Lower lobe of right lung (tissue), 2 donors: ENCODE measurements around the gene PICALM. TPM values are rescaled to one million over a fixed set of nuclear protein-coding genes. Genes with fewer than 3 reads are reported as not detected.

Experiments
- ATAC-seq, 2 donors: fragments of 200-7000 bp; cut with Tn5 transposase; one replicate each; pipeline ENCODE4 v1.9.1; 2020 to 2022; ENCODE audit warnings: mild to moderate bottlenecking in 2 of 2, moderate library complexity in 2 of 2
- DNase-seq: peaks from one replicate; pipeline ENCODE4 v3.0.0-alpha.2; 2020
- H3K27ac ChIP-seq: fragments of 200-600 bp; one replicate; pipeline ENCODE4 v1.8.0; 2022
- H3K27me3 ChIP-seq: fragments of 200-600 bp; one replicate; pipeline ENCODE4 v1.8.0; 2022; ENCODE audit warnings: low read depth
- H3K36me3 ChIP-seq: fragments of 200-600 bp; one replicate; pipeline ENCODE4 v1.8.0; 2022; ENCODE audit warnings: mild to moderate bottlenecking
- H3K4me1 ChIP-seq: fragments of 200-600 bp; one replicate; pipeline ENCODE4 v1.8.0; 2022
- H3K4me3 ChIP-seq: fragments of 200-600 bp; one replicate; pipeline ENCODE4 v1.8.0; 2022; ENCODE audit warnings: mild to moderate bottlenecking
- H3K9me3 ChIP-seq: fragments of 200-600 bp; one replicate; pipeline ENCODE4 v1.8.0; 2022
- CTCF ChIP-seq: fragments of 200-600 bp; IDR thresholded peaks from one replicate; pipeline ENCODE4 v1.8.0; 2022; ENCODE audit warnings: antibody characterized with exemption, mild to moderate bottlenecking
- intact Hi-C: fragments of 100-400 bp; cut with DNase I; formaldehyde crosslinking; loops from one replicate; pipeline ENCODE4 v1.11.0; 2022
- total RNA-seq: library from RNA; stranded (reverse); fragmentation: NEBNext Ultra II Directional; extraction: Animal tissue kit (Norgen Biotek cat#: 25700); gene quantifications from one replicate; pipeline ENCODE4 v1.2.1, GENCODE V29; 2021
- donor health status: DM: no; HTN: yes; CAD: no; lungs with severe emphysema.

PICALM gene
- total RNA-seq, 1 donor from 2014 or later, result 190 TPM

GRCh38 chr11:86035920-86036319 is 33.0 kb downstream of the PICALM start:
- intact Hi-C loops, result no loop called here
- Histone ChIP-seq H3K27ac (no peak overlapping the region), H3K36me3 (peaks cover 3% of the 10 kb centered on the region), H3K4me3 (no peak overlapping the region), H3K27me3 (no peaks in the 10 kb centered on the region), H3K4me1 (peaks cover 56% of the 10 kb centered on the region), H3K9me3 (no peaks in the 10 kb centered on the region)
- no peak for TF ChIP-seq CTCF
- DNase-seq (no peak), ATAC-seq (no peak)

GRCh38 chr11:86035164-86035563 is 33.7 kb downstream of the PICALM start:
- no peak overlapping the region for H3K27ac ChIP-seq
- peaks cover 11% of the 10 kb centered on the region for H3K36me3 ChIP-seq
- no peak for TF ChIP-seq CTCF
- H3K4me1 ChIP-seq, result peaks cover 50% of the 10 kb centered on the region
- intact Hi-C loops, result no loop called here
- DNase-seq, result no peak
- H3K4me3 ChIP-seq, result no peak overlapping the region
- H3K27me3 ChIP-seq, result no peaks in the 10 kb centered on the region
- no peak for ATAC-seq
- H3K9me3 ChIP-seq, result no peaks in the 10 kb centered on the region

- H3K4me3 ChIP-seq, result no peak overlapping the region
- H3K27ac ChIP-seq, result no peak overlapping the region
- H3K4me1 ChIP-seq, result peaks cover 48% of the 10 kb centered on the region
- no peak for TF ChIP-seq CTCF
- intact Hi-C loops, result no loop called here
- ATAC-seq (no peak), DNase-seq (no peak)
- no peaks in the 10 kb centered on the region for H3K27me3 ChIP-seq
- H3K9me3 ChIP-seq, result no peaks in the 10 kb centered on the region
- H3K36me3 ChIP-seq, result peaks cover 15% of the 10 kb centered on the region
These were observed 34.2 kb downstream of the PICALM start for GRCh38 chr11:86034710-86035109.

- intact Hi-C loops, result no loop called here
- peaks cover 96% of the 10 kb centered on the region for H3K36me3 ChIP-seq
- no peaks in the 10 kb centered on the region for H3K9me3 ChIP-seq
- DNase-seq (no peak), ATAC-seq (no peak)
- no peaks in the 10 kb centered on the region for H3K27me3 ChIP-seq
- TF ChIP-seq CTCF, result no peak
- H3K27ac ChIP-seq, result no peak overlapping the region
- no peaks in the 10 kb centered on the region for H3K4me1 ChIP-seq
- H3K4me3 ChIP-seq, result no peak overlapping the region
These were observed 47.5 kb downstream of the PICALM start for GRCh38 chr11:86021377-86021776.

- no peak overlapping the region for H3K4me3 ChIP-seq
- no peak for TF ChIP-seq CTCF
- no peak overlapping the region for H3K27ac ChIP-seq
- no peak for DNase-seq
- intact Hi-C loops, result no loop called here
- no peak for ATAC-seq
- H3K4me1 ChIP-seq, result no peaks in the 10 kb centered on the region
- H3K9me3 ChIP-seq, result no peaks in the 10 kb centered on the region
- H3K36me3 ChIP-seq, result peaks cover 95% of the 10 kb centered on the region
- H3K27me3 ChIP-seq, result no peaks in the 10 kb centered on the region
These were observed 50.6 kb downstream of the PICALM start for GRCh38 chr11:86018249-86018648.

GRCh38 chr11:86016451-86016850 is 52.4 kb downstream of the PICALM start:
- ATAC-seq, result no peak
- H3K27ac ChIP-seq, result no peak overlapping the region
- peaks cover 97% of the 10 kb centered on the region for H3K36me3 ChIP-seq

More at GRCh38 chr11:86016451-86016850, 52.4 kb downstream of the PICALM start:
- intact Hi-C loops, result no loop called here
- Histone ChIP-seq H3K4me3 (no peak overlapping the region), H3K4me1 (no peaks in the 10 kb centered on the region), H3K27me3 (no peaks in the 10 kb centered on the region), H3K9me3 (no peaks in the 10 kb centered on the region)
- no peak for TF ChIP-seq CTCF
- no peak for DNase-seq
